Ishikawa (cell line): ENCODE results near the gene BICDL1.

Source experiments
- CEBPB ChIP-seq: IDR thresholded peaks from 2 replicates; pipeline ENCODE4 v1.6.1; 2012
- CREB1 ChIP-seq: IDR thresholded peaks from 2 replicates; pipeline ENCODE4 v1.6.1; 2012; ENCODE audit warnings: low read depth
- EGR1 ChIP-seq: IDR thresholded peaks from 2 replicates; pipeline ENCODE4 v1.6.1; 2012
- EP300 ChIP-seq: IDR thresholded peaks from 2 replicates; pipeline ENCODE4 v1.6.1; 2012; ENCODE audit warnings: borderline replicate concordance
- FOXM1 ChIP-seq: IDR thresholded peaks from 2 replicates; pipeline ENCODE4 v1.6.1; 2012; ENCODE audit warnings: low read depth, borderline replicate concordance
- NFIC ChIP-seq: IDR thresholded peaks from 2 replicates; pipeline ENCODE4 v1.6.1; 2012
- RAD21 ChIP-seq: IDR thresholded peaks from 2 replicates; pipeline ENCODE4 v1.6.1; 2012; ENCODE audit warnings: low read depth
- TAF1 ChIP-seq: IDR thresholded peaks from 2 replicates; pipeline ENCODE4 v1.6.1; 2012; ENCODE audit warnings: low read depth, mild to moderate bottlenecking
- TCF12 ChIP-seq: IDR thresholded peaks from 2 replicates; pipeline ENCODE4 v1.6.1; 2012; ENCODE audit warnings: low read depth
- TEAD4 ChIP-seq: IDR thresholded peaks from 2 replicates; pipeline ENCODE4 v1.6.1; 2012
- YY1 ChIP-seq: IDR thresholded peaks from 2 replicates; pipeline ENCODE4 v1.6.1; 2012; ENCODE audit warnings: low read depth
- ZBTB7A ChIP-seq: IDR thresholded peaks from 2 replicates; pipeline ENCODE4 v1.6.1; 2012; ENCODE audit warnings: low read depth
- TF ChIP-seq, protein P1 (sequence below): IDR thresholded peaks from 2 replicates; pipeline ENCODE4 v1.6.1; 2012
- TF ChIP-seq, protein P2 (sequence below): IDR thresholded peaks from 2 replicates; pipeline ENCODE4 v1.6.1; 2012
- TF ChIP-seq, protein P3 (sequence below): IDR thresholded peaks from 2 replicates; pipeline ENCODE4 v1.6.1; 2012; ENCODE audit warnings: low read depth, mild to moderate bottlenecking

BICDL1 gene

DNA sequence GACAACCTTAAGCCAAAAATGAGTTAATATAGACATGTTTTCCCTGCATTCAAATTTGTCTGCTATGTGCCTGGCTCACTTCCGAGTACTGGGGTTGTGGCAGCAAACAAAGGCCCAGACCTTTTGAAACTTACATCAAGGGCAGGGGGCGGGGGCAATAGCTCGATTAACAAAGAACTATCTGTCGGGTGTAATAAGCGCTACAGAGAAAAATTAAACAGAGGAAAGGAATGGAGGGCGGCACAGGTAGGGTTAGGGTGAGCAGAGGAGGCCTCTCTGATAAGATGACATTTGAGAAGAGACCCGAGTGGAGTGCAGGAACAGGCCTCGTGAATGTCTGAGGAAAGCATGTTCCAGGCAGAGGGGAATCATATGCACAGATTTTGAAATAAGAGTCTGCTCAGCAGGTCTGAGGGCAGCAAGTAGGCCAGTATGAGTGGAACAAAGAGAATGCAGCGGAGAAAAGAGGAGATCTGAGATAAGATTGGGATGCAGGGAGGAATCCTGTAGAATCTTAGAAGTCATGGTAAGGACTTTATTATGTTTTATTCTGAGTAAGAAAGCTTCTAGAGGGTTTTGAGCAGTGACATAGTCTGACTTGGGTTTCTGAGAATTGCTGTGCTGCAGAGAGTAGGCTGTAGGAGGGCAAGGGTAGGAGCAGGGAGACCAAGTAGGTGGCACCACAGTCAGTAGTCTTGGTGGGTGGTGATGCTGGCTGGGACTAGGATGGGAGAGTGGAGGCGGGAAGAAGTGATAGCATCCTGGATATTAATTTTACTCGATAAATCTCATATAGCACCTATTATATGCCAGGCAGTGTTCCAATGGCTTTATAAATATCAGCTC is 52.6 kb downstream of the BICDL1 start:
- no peak for TF ChIP-seq NFIC
- TF ChIP-seq, protein P1, sequence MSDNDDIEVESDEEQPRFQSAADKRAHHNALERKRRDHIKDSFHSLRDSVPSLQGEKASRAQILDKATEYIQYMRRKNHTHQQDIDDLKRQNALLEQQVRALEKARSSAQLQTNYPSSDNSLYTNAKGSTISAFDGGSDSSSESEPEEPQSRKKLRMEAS: no peak
- TF ChIP-seq ZBTB7A: no peak
- no peak for TF ChIP-seq CEBPB
- no peak for TF ChIP-seq YY1
- no peak for TF ChIP-seq TCF12
- no peak for TF ChIP-seq FOXM1
- TF ChIP-seq EGR1: no peak
- TF ChIP-seq, protein P2, sequence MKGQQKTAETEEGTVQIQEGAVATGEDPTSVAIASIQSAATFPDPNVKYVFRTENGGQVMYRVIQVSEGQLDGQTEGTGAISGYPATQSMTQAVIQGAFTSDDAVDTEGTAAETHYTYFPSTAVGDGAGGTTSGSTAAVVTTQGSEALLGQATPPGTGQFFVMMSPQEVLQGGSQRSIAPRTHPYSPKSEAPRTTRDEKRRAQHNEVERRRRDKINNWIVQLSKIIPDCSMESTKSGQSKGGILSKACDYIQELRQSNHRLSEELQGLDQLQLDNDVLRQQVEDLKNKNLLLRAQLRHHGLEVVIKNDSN: no peak
- TF ChIP-seq, protein P3, sequence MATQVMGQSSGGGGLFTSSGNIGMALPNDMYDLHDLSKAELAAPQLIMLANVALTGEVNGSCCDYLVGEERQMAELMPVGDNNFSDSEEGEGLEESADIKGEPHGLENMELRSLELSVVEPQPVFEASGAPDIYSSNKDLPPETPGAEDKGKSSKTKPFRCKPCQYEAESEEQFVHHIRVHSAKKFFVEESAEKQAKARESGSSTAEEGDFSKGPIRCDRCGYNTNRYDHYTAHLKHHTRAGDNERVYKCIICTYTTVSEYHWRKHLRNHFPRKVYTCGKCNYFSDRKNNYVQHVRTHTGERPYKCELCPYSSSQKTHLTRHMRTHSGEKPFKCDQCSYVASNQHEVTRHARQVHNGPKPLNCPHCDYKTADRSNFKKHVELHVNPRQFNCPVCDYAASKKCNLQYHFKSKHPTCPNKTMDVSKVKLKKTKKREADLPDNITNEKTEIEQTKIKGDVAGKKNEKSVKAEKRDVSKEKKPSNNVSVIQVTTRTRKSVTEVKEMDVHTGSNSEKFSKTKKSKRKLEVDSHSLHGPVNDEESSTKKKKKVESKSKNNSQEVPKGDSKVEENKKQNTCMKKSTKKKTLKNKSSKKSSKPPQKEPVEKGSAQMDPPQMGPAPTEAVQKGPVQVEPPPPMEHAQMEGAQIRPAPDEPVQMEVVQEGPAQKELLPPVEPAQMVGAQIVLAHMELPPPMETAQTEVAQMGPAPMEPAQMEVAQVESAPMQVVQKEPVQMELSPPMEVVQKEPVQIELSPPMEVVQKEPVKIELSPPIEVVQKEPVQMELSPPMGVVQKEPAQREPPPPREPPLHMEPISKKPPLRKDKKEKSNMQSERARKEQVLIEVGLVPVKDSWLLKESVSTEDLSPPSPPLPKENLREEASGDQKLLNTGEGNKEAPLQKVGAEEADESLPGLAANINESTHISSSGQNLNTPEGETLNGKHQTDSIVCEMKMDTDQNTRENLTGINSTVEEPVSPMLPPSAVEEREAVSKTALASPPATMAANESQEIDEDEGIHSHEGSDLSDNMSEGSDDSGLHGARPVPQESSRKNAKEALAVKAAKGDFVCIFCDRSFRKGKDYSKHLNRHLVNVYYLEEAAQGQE: no peak
- no peak for TF ChIP-seq TAF1
- TF ChIP-seq TEAD4: no peak
- TF ChIP-seq CREB1: no peak
- no peak for TF ChIP-seq EP300
- TF ChIP-seq RAD21: no peak

DNA sequence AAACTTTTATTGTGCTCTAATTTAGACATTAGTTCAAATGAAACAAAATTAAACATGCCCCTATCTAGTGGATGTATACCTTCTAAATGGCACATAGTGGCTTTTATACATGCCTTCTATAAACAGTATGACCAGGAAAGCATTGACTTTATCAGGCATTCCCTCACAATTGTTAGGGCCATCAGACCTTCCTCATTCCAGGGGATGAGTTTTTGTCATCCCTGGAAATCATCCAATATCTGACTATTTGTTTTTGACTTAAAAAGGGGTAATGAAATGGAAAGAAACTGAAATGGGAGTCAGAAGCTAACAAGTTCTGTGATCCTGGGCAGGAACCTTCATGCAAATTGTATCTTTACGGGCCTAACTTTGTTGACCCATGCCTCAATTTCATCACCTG is 58.0 kb downstream of the BICDL1 start:
- TF ChIP-seq, protein P2: no peak
- no peak for TF ChIP-seq RAD21
- no peak for TF ChIP-seq ZBTB7A
- no peak for TF ChIP-seq TCF12
- no peak for TF ChIP-seq TEAD4
- TF ChIP-seq, protein P3: no peak
- no peak for TF ChIP-seq EGR1
- no peak for TF ChIP-seq EP300

DNA sequence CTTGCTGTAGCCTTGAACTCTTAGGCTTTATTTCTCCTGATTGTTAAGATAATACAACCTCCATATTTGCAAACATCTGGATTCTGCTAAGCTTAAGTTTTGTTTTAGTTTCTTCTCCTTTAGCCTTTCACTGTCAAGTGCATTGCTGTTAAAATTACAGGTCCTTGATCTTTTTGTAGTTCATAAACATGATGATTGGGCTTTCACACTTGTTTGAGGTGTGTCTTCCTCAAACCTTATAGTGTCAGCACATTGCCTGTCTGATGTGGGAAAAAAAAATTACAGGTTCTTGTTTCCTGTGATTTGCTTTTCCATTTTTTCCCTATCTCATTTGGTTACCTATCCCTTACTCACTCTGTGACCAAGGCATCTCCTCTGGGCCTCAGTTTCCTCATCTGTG is 59.2 kb downstream of the BICDL1 start:
- TF ChIP-seq TAF1 (no peak), RAD21 (no peak), ZBTB7A (no peak), YY1 (no peak), NFIC (no peak), EP300 (no peak)

DNA sequence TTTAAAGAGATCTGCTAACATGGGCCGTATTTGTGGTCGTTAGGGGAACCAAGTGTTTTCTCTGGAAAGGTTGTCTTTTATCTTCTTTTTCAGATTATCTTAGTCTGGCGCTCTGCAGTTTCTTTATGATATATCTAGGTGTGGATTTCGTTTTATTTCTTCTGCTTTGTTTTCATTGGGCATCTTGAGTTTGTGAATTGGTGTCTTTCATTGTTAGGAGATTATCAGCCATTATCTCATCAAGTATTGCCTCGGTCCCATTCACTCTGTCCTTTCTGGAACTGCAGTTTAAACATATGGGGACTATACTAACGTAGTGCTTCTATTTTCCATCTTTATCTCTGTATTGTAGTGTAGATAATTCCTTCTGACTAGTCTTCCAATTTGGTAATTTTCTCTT is 60.4 kb downstream of the BICDL1 start:
- TF ChIP-seq YY1: no peak
- no peak for TF ChIP-seq EGR1
- TF ChIP-seq EP300: no peak
- TF ChIP-seq, protein P2: no peak
- TF ChIP-seq TEAD4: no peak

DNA sequence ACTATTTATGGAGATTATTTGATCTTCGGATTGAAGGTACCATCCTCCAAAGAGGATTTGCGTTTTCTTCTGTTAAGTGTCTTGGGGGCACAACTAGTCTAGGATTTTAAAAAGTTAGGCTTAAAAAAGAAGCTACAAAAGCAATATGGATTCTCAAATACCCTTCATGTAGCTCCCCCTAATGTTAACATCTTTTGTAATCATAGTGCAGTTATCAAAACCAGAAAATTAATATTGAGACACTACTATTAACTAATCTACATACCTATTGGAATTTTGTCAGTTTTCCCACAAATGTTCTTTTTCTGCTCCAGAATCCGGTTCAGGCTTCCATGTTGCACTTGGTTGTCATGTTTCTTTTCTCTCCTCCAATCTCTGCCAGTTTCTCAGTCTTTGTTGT is 62.5 kb downstream of the BICDL1 start:
- TF ChIP-seq, protein P3: no peak
- TF ChIP-seq, protein P2: no peak
- no peak for TF ChIP-seq NFIC
- no peak for TF ChIP-seq YY1
- TF ChIP-seq RAD21: no peak
- no peak for TF ChIP-seq TEAD4
- no peak for TF ChIP-seq CEBPB
